HG03108 (cell line): ENCODE results near the gene COX8A.
"Not testable (repeated sequence)": the region's sequence is repeated elsewhere in the genome, so short reads cannot be mapped to it uniquely, and the experiment has no call there.

Experiments
- ATAC-seq: cut with Tn5 transposase; IDR thresholded peaks from one replicate; pipeline ENCODE4 v1.9.1; 2021; ENCODE audit warnings: moderate library complexity; ENCODE audit not compliant: unreplicated experiment

The COX8A gene

GRCh38 chr11:63974259-63975143 lies at the start of gene COX8A:
TSS of gene COX8A (plus strand) at chr11:63974620. CDS start at chr11:63974681, 61 bp downstream.
- peak; percentile 97 for ATAC-seq

DNA sequence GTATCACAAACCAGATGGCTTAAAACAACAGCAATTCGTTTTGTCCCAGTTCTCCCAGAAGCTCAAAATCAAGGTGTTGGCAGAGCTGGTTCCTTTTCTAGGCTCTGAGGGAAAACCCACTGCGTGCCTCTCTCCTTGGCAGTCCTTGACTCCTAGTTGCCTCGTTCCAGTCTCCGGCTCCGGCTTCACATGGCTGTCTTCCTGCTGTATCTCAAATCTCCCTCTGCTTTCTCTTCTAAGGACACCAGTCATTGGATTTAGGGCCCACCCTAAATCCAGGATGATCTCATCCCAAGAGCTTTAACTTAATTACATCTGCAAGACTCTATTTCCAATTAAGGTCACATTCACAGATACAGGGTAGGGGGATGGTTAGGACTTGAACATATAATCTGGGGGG lies 44.8 kb upstream of the COX8A start:
- ATAC-seq = no peak

DNA sequence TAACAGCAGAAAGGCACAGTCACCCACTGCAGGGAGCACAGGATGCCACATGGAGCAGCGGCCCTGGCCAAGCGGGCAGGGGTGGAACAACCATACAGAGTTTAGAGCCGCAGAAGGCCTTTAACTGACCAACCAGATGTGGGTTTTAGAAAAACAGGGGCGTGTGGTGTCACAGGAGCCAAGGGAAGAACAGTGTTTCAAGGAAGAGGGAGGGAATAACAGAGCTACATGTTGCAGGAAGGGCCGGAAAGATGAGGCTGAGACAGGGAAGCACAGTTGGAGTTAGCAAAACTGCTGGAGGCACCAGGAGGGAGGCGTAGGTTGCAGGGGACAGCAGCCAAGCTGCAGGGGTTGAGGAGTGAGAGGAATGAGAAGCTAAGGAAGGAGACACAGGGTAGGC lies 43.4 kb upstream of the COX8A start:
- ATAC-seq = no peak

DNA sequence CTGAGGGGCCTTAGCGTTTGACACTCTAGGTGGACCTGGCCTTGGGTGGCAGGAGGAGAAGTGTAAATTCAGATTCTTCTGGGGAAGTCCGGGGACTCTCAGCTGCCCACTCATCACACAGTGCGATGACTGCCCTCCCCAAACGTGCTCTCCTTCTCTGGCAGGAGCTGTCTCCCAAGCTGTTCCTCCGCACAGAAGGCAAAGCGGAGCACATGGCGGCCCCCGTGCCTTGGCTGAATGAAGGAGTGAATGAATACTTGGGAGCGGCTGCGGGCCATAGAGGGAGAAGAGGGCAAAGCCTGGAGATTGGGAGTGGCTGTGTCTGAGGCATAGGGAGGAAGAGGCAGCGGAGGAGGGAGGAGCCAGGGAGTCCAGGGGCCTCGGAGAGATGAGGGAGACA lies 42.5 kb upstream of the COX8A start:
- no peak for ATAC-seq

DNA sequence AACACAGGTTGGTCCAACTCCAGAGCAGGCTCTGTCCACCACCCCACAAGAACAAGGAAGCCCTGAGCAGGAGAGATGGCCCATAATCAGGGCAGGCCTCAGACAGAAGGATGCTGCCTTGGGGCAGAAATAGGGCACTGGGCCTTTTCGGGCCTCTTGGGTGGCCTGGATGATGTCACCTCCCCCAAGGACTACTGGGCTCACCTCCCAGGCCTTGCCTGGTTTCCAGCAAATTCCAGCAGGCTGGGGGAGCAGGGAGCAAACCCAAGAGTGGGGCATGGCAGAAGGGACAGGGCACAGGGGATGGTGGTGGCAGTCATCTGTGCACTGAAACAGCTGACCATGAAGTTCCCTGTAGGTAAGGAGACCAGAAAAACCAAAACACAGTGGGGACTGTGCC lies 41.0 kb upstream of the COX8A start:
- ATAC-seq = no peak

DNA sequence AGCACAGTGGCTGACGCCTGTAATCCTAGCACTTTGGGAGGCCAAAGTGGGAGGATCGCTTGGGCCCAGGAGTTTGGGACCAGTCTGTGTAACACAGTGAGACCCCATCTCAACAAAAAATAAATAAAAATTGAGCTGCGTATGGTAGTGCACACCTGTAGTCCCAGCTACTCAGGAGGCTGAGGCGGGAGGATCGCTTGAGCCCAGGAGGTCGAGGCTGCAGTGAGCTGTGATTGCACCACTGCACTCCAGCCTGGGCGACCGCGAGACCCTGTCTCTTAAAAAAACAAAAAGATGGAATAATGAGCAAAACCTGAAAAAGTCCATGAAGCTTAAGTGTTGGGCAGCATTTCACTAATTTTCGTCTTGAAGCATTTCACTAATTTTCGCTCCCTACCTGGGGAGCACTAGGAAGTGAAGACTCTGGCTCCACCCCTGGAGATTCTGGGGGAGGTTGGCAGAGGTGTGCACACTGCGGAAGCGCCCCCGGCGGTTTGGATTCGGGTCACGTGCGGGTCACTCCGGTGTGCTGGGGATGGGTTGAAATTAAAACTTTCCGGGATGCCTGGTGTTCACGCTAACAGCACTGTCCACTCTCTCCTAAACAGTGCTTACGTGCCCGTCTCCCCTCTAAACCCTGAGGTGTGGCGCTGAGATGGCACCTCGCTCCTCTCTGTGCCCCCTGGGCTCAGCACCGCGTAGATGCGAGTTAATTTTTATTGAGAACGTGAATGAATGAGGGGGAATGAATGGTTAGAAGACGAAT lies 36.5 kb upstream of the COX8A start:
- no peak for ATAC-seq

GRCh38 chr11:63938479-63939396 lies 35.7 kb upstream of the COX8A start, which contains the start of gene NAA40:
TSS of gene NAA40 (plus strand) at chr11:63939002. CDS start at chr11:63939097, 95 bp downstream.
- ATAC-seq = peak; percentile 86

DNA sequence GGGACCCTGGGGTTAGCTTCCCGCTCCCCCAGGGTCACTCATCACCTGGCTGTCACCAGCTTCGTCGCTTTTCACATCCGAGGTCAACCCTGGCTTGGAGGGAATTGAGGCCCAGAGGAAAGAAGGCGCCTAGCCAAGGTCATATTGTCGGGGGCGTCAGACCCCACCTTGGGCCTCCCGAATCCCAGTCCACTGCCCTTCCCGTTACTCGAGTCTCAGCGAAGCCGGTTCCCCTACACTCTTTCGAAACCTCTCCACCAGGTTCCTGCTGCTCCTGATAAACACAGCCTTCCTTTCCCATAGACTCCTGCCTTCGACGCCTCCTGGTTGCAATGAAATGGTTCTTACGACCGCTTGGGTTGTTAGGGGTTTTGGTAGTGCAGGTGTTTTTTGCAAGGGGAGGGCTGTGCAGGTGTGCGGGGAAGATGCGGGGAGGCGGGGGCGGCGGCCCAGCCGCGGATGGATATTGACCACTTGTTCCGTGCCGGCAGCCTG lies 35.0 kb upstream of the COX8A start:
- ATAC-seq = no peak

DNA sequence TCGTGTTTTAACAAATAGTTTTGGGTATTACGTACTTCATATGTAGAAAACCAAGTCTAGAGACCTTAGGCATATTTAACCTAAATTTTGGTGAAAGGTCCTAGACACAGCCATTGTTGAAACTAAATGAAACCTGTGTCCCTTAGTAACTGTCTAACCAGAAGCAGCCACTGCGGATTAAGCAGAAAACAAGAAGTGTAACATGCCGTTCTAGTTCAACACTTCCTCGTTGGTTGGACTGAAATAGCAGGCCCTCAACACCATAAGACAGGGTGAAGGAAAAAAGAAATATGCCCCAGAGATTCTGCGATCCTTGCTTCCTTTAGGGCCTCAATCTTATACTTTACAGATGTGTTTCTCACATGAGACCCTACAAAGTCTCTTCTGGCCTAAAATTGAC lies 33.6 kb upstream of the COX8A start:
- no peak for ATAC-seq

GRCh38 chr11:63941901-63942300 lies 32.5 kb upstream of the COX8A start:
- ATAC-seq = no peak

- no peak for ATAC-seq
These were observed 31.6 kb upstream of the COX8A start for GRCh38 chr11:63942803-63943202.

- no peak for ATAC-seq
These were observed 29.4 kb upstream of the COX8A start for GRCh38 chr11:63944987-63945386.

GRCh38 chr11:63945477-63946163 lies 28.8 kb upstream of the COX8A start:
- no peak for ATAC-seq

GRCh38 chr11:63951779-63952536 lies 22.5 kb upstream of the COX8A start:
- peak; percentile 54 for ATAC-seq

GRCh38 chr11:63952570-63952969 lies 21.9 kb upstream of the COX8A start:
- ATAC-seq = no peak

DNA sequence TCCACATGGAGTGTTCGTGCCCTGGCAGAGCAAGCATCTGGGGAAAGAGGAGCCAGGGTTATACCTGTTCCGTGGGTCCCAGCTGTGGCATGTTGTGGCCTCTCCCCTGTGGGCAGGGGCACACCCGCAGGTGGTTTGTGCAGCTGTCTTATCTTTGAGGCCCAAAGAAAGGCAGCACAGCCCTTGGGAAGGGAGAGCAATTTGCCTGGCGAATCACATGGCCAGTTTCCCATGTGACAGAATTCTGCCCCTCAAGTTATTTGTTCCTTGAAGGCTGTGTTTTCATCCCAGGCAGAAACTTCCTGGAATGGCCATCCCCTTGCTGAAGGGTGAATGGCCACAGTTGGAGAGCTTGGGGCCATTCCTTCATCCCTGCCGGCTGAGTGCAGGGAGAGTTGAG lies 16.4 kb upstream of the COX8A start:
- ATAC-seq = no peak

DNA sequence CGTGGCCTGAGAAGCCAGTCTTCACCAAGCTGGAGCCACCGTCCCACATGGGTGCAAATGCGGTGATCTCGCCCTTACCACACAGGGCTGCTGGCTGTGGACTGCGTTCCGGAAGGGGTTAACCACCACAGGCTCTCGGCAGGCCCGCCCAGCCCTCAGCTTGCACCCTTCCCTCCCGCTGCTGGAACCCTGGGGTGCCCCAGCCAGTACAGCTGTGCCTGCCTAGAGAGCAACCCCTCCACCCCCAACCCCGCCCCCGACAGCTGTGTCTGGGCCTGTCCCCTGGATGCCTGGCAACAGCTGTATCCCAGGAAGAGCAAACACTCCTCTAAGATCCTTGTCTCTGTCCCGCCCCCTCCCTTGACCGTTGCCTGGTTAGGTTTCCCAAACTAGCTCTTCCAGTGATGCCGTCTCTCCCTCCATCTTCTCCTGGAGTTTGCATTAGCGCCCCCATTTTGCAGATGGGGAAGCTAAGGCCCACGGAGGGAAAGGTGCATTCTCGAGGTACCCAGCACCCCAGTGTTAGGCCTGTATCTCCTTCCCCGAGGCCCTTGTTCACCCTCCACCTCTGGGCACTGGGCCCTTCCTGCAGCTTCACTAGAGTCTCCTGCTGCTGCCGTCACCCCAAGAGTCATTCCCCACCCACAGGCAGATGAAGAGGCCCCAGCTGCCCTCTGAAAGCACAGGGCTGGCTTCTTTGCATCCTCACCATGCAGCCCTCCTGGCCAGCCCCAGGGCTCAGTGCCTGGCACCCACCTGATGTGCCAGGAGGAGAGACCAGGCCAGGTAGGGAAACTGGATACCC lies 12.6 kb upstream of the COX8A start:
- ATAC-seq = no peak

DNA sequence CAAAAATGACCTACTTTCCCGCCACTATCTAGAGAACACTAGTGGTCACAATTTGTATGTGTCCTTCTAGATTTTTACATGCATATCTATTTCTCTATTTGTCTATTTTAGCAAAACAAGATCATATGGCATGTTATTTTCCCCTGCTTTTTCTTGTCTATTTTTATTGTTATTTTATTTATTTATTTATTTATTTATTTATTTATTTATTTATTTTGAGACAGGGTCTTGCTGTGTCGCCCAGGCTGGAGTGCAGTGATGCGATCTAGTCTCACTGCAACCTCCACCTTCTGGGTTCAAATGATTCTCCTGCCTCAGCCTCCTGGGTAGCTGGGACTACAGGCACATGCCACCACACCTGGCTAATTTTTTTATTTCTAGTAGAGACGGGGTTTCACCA lies 10.5 kb upstream of the COX8A start:
- ATAC-seq = not testable (repeated sequence)

DNA sequence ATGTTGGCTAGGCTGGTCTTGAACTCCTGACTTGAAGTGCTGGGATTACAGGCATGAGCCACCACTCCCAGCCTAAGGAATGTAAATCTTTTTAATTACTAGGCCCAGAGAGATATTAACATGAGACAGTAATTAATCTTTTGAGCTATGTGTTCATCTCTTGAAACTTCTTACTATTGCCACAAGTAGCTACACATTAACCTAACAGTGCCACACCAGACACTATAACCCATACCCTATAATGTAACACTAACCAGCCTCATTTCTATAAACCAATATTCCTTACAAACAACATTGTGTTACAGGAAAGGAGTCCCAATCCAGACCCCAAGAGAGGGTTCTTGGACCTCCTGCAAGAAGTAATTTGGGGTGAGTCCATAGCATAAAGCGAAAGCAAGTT lies 8.0 kb upstream of the COX8A start:
- ATAC-seq = no peak
